IgD-negative memory B cell (primary cell): Measurements from ENCODE around the gene ITPKA. TPM values are rescaled to one million over a fixed set of nuclear protein-coding genes. Genes with fewer than 3 reads are reported as not detected.

ENCODE experiments used
- H3K27ac Mint-ChIP-seq, 3 donors: one replicate each; pipeline ENCODE4 v1.8.0; 2020 to 2022; ENCODE audit warnings: mild to moderate bottlenecking in 3 of 3, mixed read lengths in 3 of 3, moderate library complexity in 1 of 3
- H3K27me3 Mint-ChIP-seq: one replicate; pipeline ENCODE4 v1.8.0; 2021; ENCODE audit warnings: mixed read lengths
- H3K36me3 Mint-ChIP-seq: one replicate; pipeline ENCODE4 v1.8.0; 2020; ENCODE audit warnings: mild to moderate bottlenecking, mixed read lengths
- H3K4me1 Mint-ChIP-seq, 3 donors: one replicate each; pipeline ENCODE4 v1.8.0; 2020 to 2022; ENCODE audit warnings: mixed read lengths in 3 of 3, mild to moderate bottlenecking in 1 of 3
- H3K4me3 Mint-ChIP-seq, 4 donors: one replicate each; pipeline ENCODE4 v1.8.0; 2020 to 2022; ENCODE audit warnings: mild to moderate bottlenecking in 4 of 4, mixed read lengths in 4 of 4, moderate library complexity in 3 of 4
- H3K9me3 Mint-ChIP-seq, 3 donors: one replicate each; pipeline ENCODE4 v1.8.0; 2020 to 2021; ENCODE audit warnings: mixed read lengths in 3 of 3, mild to moderate bottlenecking in 1 of 3
- polyA plus RNA-seq: library from polyadenylated mRNA; unstranded; fragments of 300-500 nt; fragmentation: Illumina TruSeq; gene quantifications from one replicate; pipeline ENCODE4 v1.2.3, GENCODE V29; 2021

Gene ITPKA
- polyA plus RNA-seq, 1 donor from 2014 or later: not detected

DNA sequence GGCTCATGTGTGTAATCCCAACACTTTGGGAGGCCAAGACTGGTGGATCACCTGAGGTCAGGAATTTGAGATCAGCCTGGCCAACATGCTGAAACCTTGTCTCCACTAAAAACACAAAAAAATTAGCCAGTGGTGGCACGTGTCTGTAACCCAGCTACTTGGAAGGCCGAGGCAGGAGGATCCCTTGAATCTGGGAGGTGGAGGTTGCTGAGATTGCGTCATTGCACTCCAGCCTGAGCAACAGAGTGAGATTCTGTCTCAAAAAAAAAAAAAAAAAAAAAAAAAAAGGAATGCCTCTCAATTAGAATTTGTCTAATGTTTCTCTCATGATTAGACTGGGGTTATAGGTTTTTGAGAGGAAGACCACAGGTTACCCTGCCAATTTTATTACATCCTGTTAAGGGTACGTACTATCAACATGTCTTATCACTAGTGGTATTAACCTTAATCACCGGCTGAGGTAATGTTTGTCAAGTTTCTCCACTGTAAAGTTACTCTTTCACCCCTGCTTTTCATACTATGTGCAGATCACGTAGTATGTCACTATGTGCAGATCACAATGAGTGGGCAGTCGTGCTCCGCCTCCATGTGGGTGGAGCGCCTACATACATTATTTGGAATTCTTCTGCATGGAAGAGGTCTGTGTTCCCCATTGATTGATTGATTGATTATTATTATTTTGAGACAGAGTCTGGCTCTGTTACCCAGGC lies 56.5 kb downstream of the ITPKA start:
- peaks cover 2% of the 10 kb centered on the region for H3K36me3 Mint-ChIP-seq
- H3K27me3 Mint-ChIP-seq: peaks cover 9% of the 10 kb centered on the region
- H3K4me1 Mint-ChIP-seq: no peaks in the 10 kb centered on the region
- H3K27ac Mint-ChIP-seq: no peak overlapping the region
- no peaks in the 10 kb centered on the region for H3K9me3 Mint-ChIP-seq
- H3K4me3 Mint-ChIP-seq: no peak overlapping the region

Other genes with a start within 250 kb of the ITPKA start
- gene OIP5, start 161.3 kb upstream of the ITPKA start, polyA plus RNA-seq: 0.68 TPM
- 4.7 TPM for gene NUSAP1, start 161.0 kb upstream of the ITPKA start, polyA plus RNA-seq
- gene NDUFAF1, start 91.4 kb upstream of the ITPKA start, polyA plus RNA-seq: 25.5 TPM
- gene RTF1, start 76.8 kb upstream of the ITPKA start, polyA plus RNA-seq: 39.2 TPM
- 2.0 TPM for gene LTK, start 20.0 kb downstream of the ITPKA start, polyA plus RNA-seq
- 15.3 TPM for gene RPAP1, start 50.4 kb downstream of the ITPKA start, polyA plus RNA-seq
- gene TYRO3, start 65.3 kb downstream of the ITPKA start, polyA plus RNA-seq: not detected
- 17.8 TPM for gene MGA, start 166.5 kb downstream of the ITPKA start, polyA plus RNA-seq